ENCODE results near the gene ADGRV1.

Gene ADGRV1

GRCh38 chr5:90881626-90882150, 323.1 kb downstream of the ADGRV1 start:
- DNase-seq, result no peak

- DNase-seq, result no peak
Observed at GRCh38 chr5:90882448-90882847, 323.9 kb downstream of the ADGRV1 start.

GRCh38 chr5:90885180-90885868, 326.7 kb downstream of the ADGRV1 start:
- DNase-seq, result no peak

GRCh38 chr5:90886381-90886780, 327.8 kb downstream of the ADGRV1 start:
- no peak for DNase-seq

- no peak for DNase-seq
Observed at GRCh38 chr5:90888511-90889324, 330.1 kb downstream of the ADGRV1 start.

GRCh38 chr5:90889325-90889600, 330.7 kb downstream of the ADGRV1 start:
- DNase-seq, result no peak

- no peak for DNase-seq
Observed at GRCh38 chr5:90890180-90890579, 331.6 kb downstream of the ADGRV1 start.

- DNase-seq, result no peak
Observed at GRCh38 chr5:90894866-90895420, 336.3 kb downstream of the ADGRV1 start.

GRCh38 chr5:90897618-90898017, 339.0 kb downstream of the ADGRV1 start:
- DNase-seq, result no peak

- no peak for DNase-seq
Observed at GRCh38 chr5:90898326-90899013, 339.9 kb downstream of the ADGRV1 start.

GRCh38 chr5:90899014-90899604, 340.5 kb downstream of the ADGRV1 start:
- no peak for DNase-seq

- DNase-seq, result no peak
Observed at GRCh38 chr5:90901261-90901660, 342.7 kb downstream of the ADGRV1 start.

GRCh38 chr5:90902170-90902569, 343.6 kb downstream of the ADGRV1 start:
- no peak for DNase-seq

GRCh38 chr5:90902651-90903386, 344.2 kb downstream of the ADGRV1 start:
- no peak for DNase-seq

- DNase-seq, result no peak
Observed at GRCh38 chr5:90909101-90909503, 350.5 kb downstream of the ADGRV1 start.

GRCh38 chr5:90909940-90910339, 351.3 kb downstream of the ADGRV1 start:
- DNase-seq, result no peak

- DNase-seq, result no peak
Observed at GRCh38 chr5:90911169-90911568, 352.6 kb downstream of the ADGRV1 start.

- DNase-seq, result no peak
Observed at GRCh38 chr5:90912476-90912875, 353.9 kb downstream of the ADGRV1 start.

GRCh38 chr5:90915393-90915792, 356.8 kb downstream of the ADGRV1 start:
- DNase-seq, result no peak

- no peak for DNase-seq
Observed at GRCh38 chr5:90916947-90917800, 358.6 kb downstream of the ADGRV1 start.

GRCh38 chr5:90917928-90918668, 359.5 kb downstream of the ADGRV1 start:
- DNase-seq, result no peak
